Keratinocyte (primary cell): ENCODE measurements around the gene MYCL. TPM values are rescaled to one million over a fixed set of nuclear protein-coding genes. Genes with fewer than 3 reads are reported as not detected.

Experiments used
- DNase-seq: peaks from one replicate; pipeline ENCODE4 v3.0.0-alpha.2; 2011; ENCODE audit warnings: low read depth, missing footprints, low spot score
- FAIRE-seq: peaks from 2 replicates; lab custom pipeline; 2011; peaks lifted over from hg19 to GRCh38; lab: Jason Lieb, UNC
- H2AFZ ChIP-seq: 2 replicates; pipeline ENCODE4 v1.6.0; 2012; ENCODE audit warnings: low read length, control low read depth, inconsistent platforms; ENCODE audit not compliant: control insufficient read depth
- H3K27ac ChIP-seq: 2 replicates; pipeline ENCODE4 v1.5.1; 2011; ENCODE audit warnings: low read length; ENCODE audit not compliant: control insufficient read depth, insufficient read depth
- H3K27me3 ChIP-seq: 3 replicates; pipeline ENCODE4 v1.6.0; 2011; ENCODE audit warnings: low read length; ENCODE audit not compliant: control insufficient read depth, insufficient read depth; ENCODE audit errors: extremely low read depth
- H3K36me3 ChIP-seq, 2 experiments: 2 replicates in 1 of 2; 3 replicates in 1 of 2; pipeline ENCODE4 v1.5.1; 2011; ENCODE audit warnings: low read length in 2 of 2, mild to moderate bottlenecking in 1 of 2; ENCODE audit not compliant: control insufficient read depth in 2 of 2, insufficient read depth in 2 of 2; ENCODE audit errors: extremely low read depth in 1 of 2
- H3K4me1 ChIP-seq: 3 replicates; pipeline ENCODE4 v1.5.1; 2011; ENCODE audit warnings: low read length; ENCODE audit not compliant: control insufficient read depth, insufficient read depth; ENCODE audit errors: extremely low read depth
- H3K4me2 ChIP-seq: 3 replicates; pipeline ENCODE4 v1.6.0; 2011; ENCODE audit warnings: low read depth, low read length; ENCODE audit not compliant: control insufficient read depth, insufficient read depth; ENCODE audit errors: extremely low read depth
- H3K4me3 ChIP-seq, 3 experiments: fragments of 200-600 bp in 1 of 3; sonication (generic) in 1 of 3; 2 replicates in 2 of 3; 3 replicates in 1 of 3; pipeline ENCODE4 v1.5.1; 2011 to 2016; ENCODE audit warnings: low read length in 3 of 3, mild to moderate bottlenecking in 3 of 3, control low read depth in 2 of 3, inconsistent platforms in 1 of 3, low read depth in 1 of 3, mixed read lengths in 1 of 3, mixed run types in 1 of 3, moderate library complexity in 1 of 3; ENCODE audit not compliant: control insufficient read depth in 2 of 3, insufficient read depth in 2 of 3; ENCODE audit errors: extremely low read depth in 1 of 3
- H3K79me2 ChIP-seq: 2 replicates; pipeline ENCODE4 v1.6.0; 2012; ENCODE audit warnings: low read length; ENCODE audit not compliant: control insufficient read depth, insufficient read depth
- H3K9ac ChIP-seq: 3 replicates; pipeline ENCODE4 v1.6.0; 2011; ENCODE audit warnings: low read length; ENCODE audit not compliant: control insufficient read depth, insufficient read depth; ENCODE audit errors: extremely low read depth
- H3K9me1 ChIP-seq: 3 replicates; pipeline ENCODE4 v1.6.0; 2011; ENCODE audit warnings: low read length; ENCODE audit not compliant: control insufficient read depth, insufficient read depth; ENCODE audit errors: extremely low read depth
- H3K9me3 ChIP-seq: 2 replicates; pipeline ENCODE4 v1.5.1; 2012; ENCODE audit warnings: low read depth, low read length; ENCODE audit not compliant: control insufficient read depth
- H4K20me1 ChIP-seq: 3 replicates; pipeline ENCODE4 v1.6.0; 2011; ENCODE audit warnings: low read length; ENCODE audit not compliant: control insufficient read depth, insufficient read depth; ENCODE audit errors: extremely low read depth
- EZH2 ChIP-seq: IDR thresholded peaks from one replicate; pipeline ENCODE4 v1.6.1; 2012; ENCODE audit warnings: inconsistent platforms, mild to moderate bottlenecking, low read length, moderate library complexity
- dilution Hi-C: fragments of 300-500 bp; cut with MboI; formaldehyde crosslinking; loops from one replicate; pipeline ENCODE4 v1.7.0; 2020; ENCODE audit warnings: low sequenced_read_pairs; ENCODE audit not compliant: extremely low pct_ligation_motif_present
- polyA plus RNA-seq, 5 experiments: library from polyadenylated mRNA; depleted of rRNA in 3 of 5; stranded (reverse) in 3 of 5; stranded (forward) in 1 of 5; unstranded in 1 of 5; fragments of >200 nt; gene quantifications; 1 replicate in 1 of 5; 2 replicates in 3 of 5; 3 replicates in 1 of 5; pipeline versions ENCODE4 v1.2.1 to v1.2.3, GENCODE V29; 2011 to 2012; ENCODE audit warnings: missing spikeins in 2 of 5, low read depth in 1 of 5, low replicate concordance in 1 of 5
- TF ChIP-seq, protein P1 (sequence below), 3 experiments: IDR thresholded peaks in 1 of 3; conservative IDR thresholded peaks in 1 of 3; optimal IDR thresholded peaks in 1 of 3; 2 replicates in 2 of 3; 3 replicates in 1 of 3; pipeline versions ENCODE3 to v1.5.1; 2011; ENCODE audit warnings: low read length in 3 of 3, mild to moderate bottlenecking in 3 of 3, moderate library complexity in 2 of 3, control low read depth in 1 of 3, inconsistent platforms in 1 of 3; ENCODE audit not compliant: insufficient read depth in 2 of 3; ENCODE audit errors: extremely low read depth in 1 of 3

Gene MYCL
- polyA plus RNA-seq, 1 donor (not counting 4 experiments of a cell fraction or from before 2014, with no cell fraction given), result 5.4 TPM

- no peak for FAIRE-seq
These were observed 10.8 kb downstream of the MYCL start for GRCh38 chr1:39890880-39891279.

GRCh38 chr1:39890273-39890672 is 11.4 kb downstream of the MYCL start:
- Histone ChIP-seq H2AFZ (no peak overlapping the region), H3K4me3 (no peak overlapping the region), H3K9me1 (peaks cover 2% of the 10 kb centered on the region), H3K9me3 (no peaks in the 10 kb centered on the region), H3K79me2 (no peaks in the 10 kb centered on the region), H3K27ac (no peak overlapping the region), H3K36me3 (no peaks in the 10 kb centered on the region), H4K20me1 (no peaks in the 10 kb centered on the region), H3K27me3 (no peaks in the 10 kb centered on the region), H3K9ac (no peak overlapping the region), H3K4me2 (no peak overlapping the region), H3K4me1 (peaks cover 35% of the 10 kb centered on the region)
- FAIRE-seq (no peak), DNase-seq (no peak)
- no peak for TF ChIP-seq EZH2
- TF ChIP-seq, protein P1, sequence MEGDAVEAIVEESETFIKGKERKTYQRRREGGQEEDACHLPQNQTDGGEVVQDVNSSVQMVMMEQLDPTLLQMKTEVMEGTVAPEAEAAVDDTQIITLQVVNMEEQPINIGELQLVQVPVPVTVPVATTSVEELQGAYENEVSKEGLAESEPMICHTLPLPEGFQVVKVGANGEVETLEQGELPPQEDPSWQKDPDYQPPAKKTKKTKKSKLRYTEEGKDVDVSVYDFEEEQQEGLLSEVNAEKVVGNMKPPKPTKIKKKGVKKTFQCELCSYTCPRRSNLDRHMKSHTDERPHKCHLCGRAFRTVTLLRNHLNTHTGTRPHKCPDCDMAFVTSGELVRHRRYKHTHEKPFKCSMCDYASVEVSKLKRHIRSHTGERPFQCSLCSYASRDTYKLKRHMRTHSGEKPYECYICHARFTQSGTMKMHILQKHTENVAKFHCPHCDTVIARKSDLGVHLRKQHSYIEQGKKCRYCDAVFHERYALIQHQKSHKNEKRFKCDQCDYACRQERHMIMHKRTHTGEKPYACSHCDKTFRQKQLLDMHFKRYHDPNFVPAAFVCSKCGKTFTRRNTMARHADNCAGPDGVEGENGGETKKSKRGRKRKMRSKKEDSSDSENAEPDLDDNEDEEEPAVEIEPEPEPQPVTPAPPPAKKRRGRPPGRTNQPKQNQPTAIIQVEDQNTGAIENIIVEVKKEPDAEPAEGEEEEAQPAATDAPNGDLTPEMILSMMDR (optimal IDR thresholded peaks at IDR 0.05 in 1 of 3, IDR thresholded peaks at IDR 0.05 in 1 of 3, conservative IDR thresholded peaks at IDR 0.05 in 1 of 3; ENCODE audit: extremely low read depth in 1 of 3, insufficient read depth in 2 of 3, low read length in 3 of 3), result no peak
- dilution Hi-C loops, result no loop called here

More at GRCh38 chr1:39890880-39891279, 10.8 kb downstream of the MYCL start:
- no peaks in the 10 kb centered on the region for H3K9me3 ChIP-seq
- H3K9ac ChIP-seq, result no peak overlapping the region
- H4K20me1 ChIP-seq, result no peaks in the 10 kb centered on the region
- no peaks in the 10 kb centered on the region for H3K36me3 ChIP-seq
- no peak overlapping the region for H3K4me3 ChIP-seq
- H3K9me1 ChIP-seq, result peaks cover 2% of the 10 kb centered on the region
- H3K4me2 ChIP-seq, result no peak overlapping the region
- dilution Hi-C loops, result no loop called here
- no peaks in the 10 kb centered on the region for H3K79me2 ChIP-seq
- no peak overlapping the region for H2AFZ ChIP-seq
- no peaks in the 10 kb centered on the region for H3K27me3 ChIP-seq
- no peak for DNase-seq
- H3K4me1 ChIP-seq, result peaks cover 41% of the 10 kb centered on the region
- TF ChIP-seq, protein P1 (optimal IDR thresholded peaks at IDR 0.05 in 1 of 3, IDR thresholded peaks at IDR 0.05 in 1 of 3, conservative IDR thresholded peaks at IDR 0.05 in 1 of 3; ENCODE audit: extremely low read depth in 1 of 3, insufficient read depth in 2 of 3, low read length in 3 of 3), result no peak
- no peak for TF ChIP-seq EZH2
- H3K27ac ChIP-seq, result no peak overlapping the region
